GM10248 (cell line): Measurements from ENCODE around the gene SHROOM2.

ENCODE experiments used
- CTCF ChIA-PET: fragments of 300-600 bp; sonication (Branson Sonifier 250); formaldehyde crosslinking; extraction: SDS; loops from one replicate; lab custom pipeline; 2021; ENCODE audit warnings: antibody characterized with exemption; lab: Yijun Ruan, JAX
- POLR2A ChIA-PET: fragments of 350-650 bp; sonication (Branson Sonifier 250); formaldehyde crosslinking; extraction: SDS; loops from one replicate; lab custom pipeline; 2020; ENCODE audit warnings: antibody characterized with exemption; lab: Yijun Ruan, JAX
- DNase-seq: peaks from one replicate; pipeline ENCODE4 v3.0.0; 2012; ENCODE audit errors: extremely low spot score
- CTCF ChIP-seq: IDR thresholded peaks from 2 replicates; pipeline ENCODE4 v1.5.1; 2012; ENCODE audit warnings: mild to moderate bottlenecking, low read depth; ENCODE audit errors: extremely low read depth, missing control alignments, control extremely low read depth

Gene SHROOM2

GRCh38 chrX:9790866-9791265 is 4.6 kb downstream of the SHROOM2 start:
- no peak for TF ChIP-seq CTCF
- ChIA-PET CTCF (no interaction called here), POLR2A (no interaction called here)
- no peak for DNase-seq

- CTCF ChIA-PET = no interaction called here
- no peak for TF ChIP-seq CTCF
- no peak for DNase-seq
- POLR2A ChIA-PET = no interaction called here
Measured at GRCh38 chrX:9794495-9794894, 8.3 kb downstream of the SHROOM2 start.

GRCh38 chrX:9797384-9798360 is 11.4 kb downstream of the SHROOM2 start:
- no peak for DNase-seq
- ChIA-PET CTCF (no interaction called here), POLR2A (no interaction called here)
- no peak for TF ChIP-seq CTCF

- ChIA-PET CTCF (no interaction called here), POLR2A (no interaction called here)
- no peak for DNase-seq
- no peak for TF ChIP-seq CTCF
Measured at GRCh38 chrX:9802737-9803136, 16.5 kb downstream of the SHROOM2 start.

- CTCF ChIA-PET = no interaction called here
- POLR2A ChIA-PET = no interaction called here
- no peak for TF ChIP-seq CTCF
- no peak for DNase-seq
Measured at GRCh38 chrX:9804444-9804843, 18.2 kb downstream of the SHROOM2 start.

- ChIA-PET CTCF (no interaction called here), POLR2A (no interaction called here)
- no peak for DNase-seq
- TF ChIP-seq CTCF = no peak
Measured at GRCh38 chrX:9805956-9806355, 19.7 kb downstream of the SHROOM2 start.
